NCI-H2107 (cell line): ENCODE results near the gene ZNF789.
"Not testable (repeated sequence)": the region's sequence is repeated elsewhere in the genome, so short reads cannot be mapped to it uniquely, and the experiment has no call there.

ENCODE experiments used
- DNase-seq: peaks from one replicate; lab custom pipeline; 2025; lab: John Stamatoyannopoulos, UW

ZNF789 gene

GRCh38 chr7:99472561-99473314, at the start of gene ZNF789:
Gene ZNF789 (plus strand): TSS chr7:99472890. CDS start chr7:99476457, 3,567 bp downstream.
- DNase-seq: peak; percentile 92

GRCh38 chr7:99424932-99425730, 47.6 kb upstream of the ZNF789 start:
- no peak for DNase-seq

DNA sequence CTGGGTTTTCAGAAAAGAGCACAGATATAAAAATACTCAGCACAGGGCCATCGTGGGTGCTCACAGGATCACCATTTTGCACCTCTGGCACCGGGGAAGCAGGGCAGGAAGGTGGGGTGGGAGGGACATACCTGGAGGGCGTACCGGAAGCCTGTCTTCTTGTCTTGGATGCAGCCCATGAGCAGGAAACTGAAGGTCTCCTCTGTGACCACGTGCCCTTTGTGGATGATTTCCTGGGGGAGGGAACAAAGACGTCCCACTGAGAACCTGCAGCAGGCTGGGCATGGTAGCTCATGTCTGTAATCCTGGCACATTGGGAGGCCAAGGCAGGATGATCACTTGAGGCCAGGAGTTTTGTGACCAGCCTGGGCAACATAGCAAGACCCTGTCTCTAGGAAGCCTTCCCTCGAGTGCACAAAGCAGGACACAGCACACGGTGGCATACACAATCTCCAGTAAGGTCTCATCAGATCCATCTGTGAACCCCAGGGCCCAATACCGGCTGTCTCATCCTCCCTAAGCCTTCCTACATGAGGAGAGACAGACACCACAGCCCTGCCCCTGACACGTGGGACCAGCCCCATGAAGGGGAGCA, 43.6 kb upstream of the ZNF789 start:
- DNase-seq: no peak

DNA sequence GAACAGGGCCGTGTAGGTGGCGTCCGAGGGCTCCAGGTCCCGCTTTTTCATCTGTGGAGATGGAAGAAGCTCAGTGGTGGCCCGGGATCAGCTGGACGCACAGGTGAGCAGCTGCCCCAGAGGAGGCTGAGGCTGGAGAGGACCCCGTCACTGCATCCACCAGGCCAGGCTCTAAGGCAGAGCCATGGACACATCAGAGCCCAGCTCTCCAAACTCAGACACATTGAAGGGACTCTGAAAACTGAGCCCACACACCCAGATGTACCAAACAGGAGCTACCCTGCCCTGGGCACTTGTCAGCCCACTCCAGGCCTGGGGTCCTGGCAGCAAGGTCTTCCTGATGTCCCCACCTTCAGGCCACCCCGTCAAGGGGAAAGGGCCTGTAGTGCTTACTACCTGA, 42.9 kb upstream of the ZNF789 start:
- DNase-seq: no peak

DNA sequence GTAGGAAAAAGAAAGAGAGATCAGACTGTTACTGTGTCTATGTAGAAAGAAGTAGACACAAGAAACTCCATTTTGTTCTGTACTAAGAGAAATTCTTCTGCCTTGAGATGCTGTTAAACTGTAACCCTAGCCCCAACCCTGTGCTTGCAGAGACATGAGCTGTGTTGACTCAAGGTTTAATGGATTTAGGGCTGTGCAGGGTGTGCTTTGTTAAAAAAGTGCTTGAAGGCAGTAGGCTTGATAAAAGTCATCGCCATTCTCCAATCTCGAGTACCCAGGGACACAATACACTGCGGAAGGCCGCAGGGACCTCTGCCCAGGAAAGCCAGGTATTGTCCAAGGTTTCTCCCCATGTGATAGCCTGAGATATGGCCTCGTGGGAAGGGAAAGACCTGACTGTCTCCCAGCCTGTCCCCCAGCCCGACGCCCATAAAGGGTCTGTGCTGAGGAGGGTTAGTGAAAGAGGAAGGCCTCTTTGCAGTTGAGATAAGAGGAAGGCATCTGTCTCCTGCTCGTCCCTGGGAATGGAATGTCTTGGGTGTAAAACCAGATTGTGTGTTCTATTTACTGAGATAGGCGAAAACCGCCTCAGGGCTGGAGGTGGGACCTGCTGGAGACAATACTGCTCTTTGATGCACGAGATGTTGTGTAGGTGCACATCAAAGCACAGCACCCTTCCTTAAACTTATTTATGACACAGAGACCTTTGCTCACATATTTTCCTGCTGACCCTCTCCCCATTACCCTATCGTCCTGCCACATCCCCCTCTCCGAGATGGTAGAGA, 40.7 kb upstream of the ZNF789 start:
- DNase-seq: not testable (repeated sequence)

DNA sequence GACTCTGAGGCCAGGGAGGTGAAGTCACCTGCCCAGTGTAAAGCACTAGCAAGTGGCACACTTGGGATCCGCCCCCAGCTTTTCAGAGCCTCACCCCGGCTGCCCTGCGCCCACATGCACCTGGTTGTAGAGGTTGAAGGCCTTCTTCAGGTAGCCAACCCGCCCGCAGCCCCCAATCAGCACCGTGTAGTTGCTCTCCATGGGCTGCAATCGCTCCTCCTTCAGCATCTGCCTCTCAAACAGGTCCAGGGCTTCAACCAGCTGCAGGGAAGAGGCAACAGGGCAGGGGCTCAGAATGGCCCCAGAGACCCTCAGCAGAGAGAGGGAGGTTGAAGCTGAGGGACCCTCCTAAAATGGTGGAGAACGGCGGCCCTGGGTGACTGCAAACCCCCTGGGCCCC, 39.5 kb upstream of the ZNF789 start:
- DNase-seq: no peak

DNA sequence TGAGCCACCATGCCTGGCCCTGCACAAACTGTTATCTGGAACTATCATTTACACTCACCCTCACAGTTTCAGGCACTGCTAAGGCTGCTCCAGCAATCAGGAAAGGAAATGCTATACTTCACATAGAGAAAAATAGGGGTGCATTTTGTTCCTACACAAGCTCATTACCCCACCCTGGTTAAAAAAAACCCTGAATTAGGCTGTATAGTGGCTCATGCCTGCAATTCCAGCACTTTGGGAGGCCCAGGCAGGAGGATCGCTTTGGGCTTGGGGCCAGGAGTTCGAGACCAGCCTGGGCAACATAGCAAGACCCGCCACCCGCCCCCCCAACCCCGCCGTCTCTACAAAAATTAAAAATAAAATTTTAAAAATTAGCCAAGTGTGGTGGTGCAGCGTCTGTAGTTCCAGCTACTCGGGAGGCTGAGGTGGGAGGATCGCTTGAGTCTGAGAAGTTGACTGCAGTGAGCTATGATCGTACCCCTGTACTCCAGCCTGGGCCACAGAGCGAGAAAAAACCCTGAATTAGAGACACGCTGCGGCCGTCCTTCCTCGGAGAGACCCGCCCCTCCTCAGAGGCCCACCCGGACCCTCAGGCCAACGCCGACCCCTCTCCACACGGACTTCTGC, 34.6 kb upstream of the ZNF789 start:
- no peak for DNase-seq

GRCh38 chr7:99438573-99439480, 33.9 kb upstream of the ZNF789 start, which contains the start of the genes CPSF4 and PTCD1:
Gene CPSF4 (plus strand): TSS chr7:99438943. CDS start chr7:99439083, 140 bp downstream.
Gene PTCD1 (minus strand): TSS chr7:99438798. CDS start chr7:99435242, 3,556 bp downstream.
- peak; percentile 98 for DNase-seq

GRCh38 chr7:99440195-99440594, 32.5 kb upstream of the ZNF789 start:
- DNase-seq: no peak

DNA sequence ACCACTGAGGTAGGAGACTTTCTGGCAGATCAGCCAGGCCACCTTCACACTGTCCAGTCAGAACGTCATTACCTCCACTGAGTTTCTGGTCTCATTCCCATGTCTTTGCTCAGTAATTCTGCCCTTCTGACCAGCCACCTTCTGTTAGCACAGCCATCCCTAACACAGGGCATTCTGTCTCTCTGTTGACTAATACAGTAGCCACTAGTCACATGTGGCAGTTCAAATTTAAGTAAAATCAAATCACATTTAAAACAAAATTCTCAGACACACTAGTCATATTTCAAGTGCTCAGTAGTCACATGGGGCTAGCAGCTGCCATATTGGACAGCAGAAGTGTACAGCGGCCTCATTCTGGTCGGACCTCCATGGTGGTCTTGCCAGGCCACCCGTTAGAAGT, 26.6 kb upstream of the ZNF789 start:
- no peak for DNase-seq

DNA sequence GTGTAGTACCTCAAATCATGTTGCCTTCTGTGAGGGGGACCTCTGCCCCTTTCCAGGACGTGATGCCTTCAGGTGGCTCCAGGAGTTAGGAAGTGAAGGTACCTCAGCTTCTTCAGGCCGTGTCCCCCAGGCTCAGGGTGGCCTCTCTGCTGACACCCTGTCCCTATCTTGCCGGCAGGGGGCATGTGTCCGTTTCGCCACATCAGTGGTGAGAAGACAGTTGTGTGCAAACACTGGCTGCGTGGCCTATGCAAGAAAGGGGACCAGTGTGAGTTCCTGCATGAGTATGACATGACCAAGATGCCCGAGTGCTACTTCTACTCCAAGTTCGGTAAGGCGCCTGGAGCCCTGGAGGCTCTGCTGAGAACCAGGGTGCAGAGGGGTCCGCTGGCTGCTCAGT, 24.7 kb upstream of the ZNF789 start:
- no peak for DNase-seq

DNA sequence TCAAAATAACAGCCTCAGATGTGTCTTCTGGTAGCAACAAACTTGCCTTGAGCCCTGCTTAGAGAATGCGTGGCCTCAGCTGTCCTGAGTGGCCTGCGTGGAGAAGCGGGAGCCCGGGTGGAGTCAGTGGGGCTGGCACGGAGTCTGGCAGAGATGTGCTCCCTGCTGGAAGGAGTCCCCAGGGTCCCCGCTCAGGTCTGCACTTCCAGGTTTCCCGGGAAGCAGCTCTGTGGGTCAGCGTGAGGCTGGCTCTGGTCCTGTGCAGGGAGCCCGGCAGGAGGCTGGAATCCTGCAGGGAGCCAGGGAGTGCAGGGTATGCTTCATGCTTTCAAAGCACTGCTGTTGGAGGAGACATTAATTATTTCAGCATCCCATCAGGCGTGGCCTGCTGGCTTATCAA, 23.8 kb upstream of the ZNF789 start:
- DNase-seq: no peak

- no peak for DNase-seq
Observed at GRCh38 chr7:99449326-99449725, 23.4 kb upstream of the ZNF789 start.

DNA sequence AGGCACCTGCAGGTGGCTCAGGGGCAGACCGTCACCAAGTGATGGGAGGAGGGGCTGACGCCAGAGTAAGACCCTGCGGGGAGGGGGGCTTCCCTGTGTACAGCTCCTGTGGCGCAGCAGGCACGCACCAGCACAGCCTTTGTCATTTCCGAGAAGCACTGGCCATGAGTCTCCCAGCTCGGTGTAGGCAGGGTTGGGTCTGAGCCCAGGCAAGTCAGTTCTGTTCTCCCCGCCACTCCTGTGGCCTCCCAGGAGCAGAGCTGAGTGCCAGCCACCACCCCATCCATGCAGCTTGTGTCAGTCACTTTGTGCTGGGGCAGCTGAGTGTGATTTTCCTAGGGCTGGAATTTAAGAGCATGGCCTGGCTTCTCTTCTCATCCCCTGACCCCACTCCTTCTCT, 20.8 kb upstream of the ZNF789 start:
- DNase-seq: no peak

- DNase-seq: no peak
Observed at GRCh38 chr7:99452541-99452940, 20.1 kb upstream of the ZNF789 start.

GRCh38 chr7:99453105-99453504, 19.6 kb upstream of the ZNF789 start:
- DNase-seq: no peak

DNA sequence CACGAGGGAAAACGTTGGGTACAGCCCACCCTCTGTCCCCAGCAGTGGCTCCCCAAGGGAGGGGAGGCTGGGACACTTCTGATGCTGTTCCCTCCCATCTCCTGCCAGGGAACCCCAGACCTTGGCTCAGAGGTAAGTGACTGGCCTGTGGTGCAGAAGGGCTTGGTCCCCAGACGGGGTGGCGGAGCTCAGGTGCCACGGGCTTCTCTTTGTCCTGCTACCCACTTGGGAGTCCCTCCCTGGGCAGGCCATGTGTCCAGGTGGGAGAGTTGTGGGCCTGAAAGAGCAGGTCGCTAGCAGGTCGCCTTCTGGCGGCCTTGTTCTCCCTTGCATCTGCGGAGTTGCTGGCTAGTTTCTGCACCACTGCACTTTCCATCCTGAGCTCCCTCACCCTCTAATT, 16.8 kb upstream of the ZNF789 start:
- no peak for DNase-seq

- no peak for DNase-seq
Observed at GRCh38 chr7:99456288-99456687, 16.4 kb upstream of the ZNF789 start.

GRCh38 chr7:99457050-99457649, 15.5 kb upstream of the ZNF789 start:
- no peak for DNase-seq
